Bladder microvascular endothelial cell (primary cell): ENCODE data around the gene TTF2. TPM values are rescaled to one million over a fixed set of nuclear protein-coding genes. Genes with fewer than 3 reads are reported as not detected.

Source experiments
- total RNA-seq: library from RNA; depleted of rRNA; stranded (reverse); fragments of >200 nt; gene quantifications from 2 replicates; pipeline ENCODE4 v1.2.3, GENCODE V29; 2014

TTF2 gene
- 10.8 and 21.2 TPM in 2 replicates for total RNA-seq

GRCh38 chr1:117059678-117060440 lies at the start of gene TTF2:
TTF2 (plus strand) TSS chr1:117060326; CDS start chr1:117060347, 21 bp downstream.

GRCh38 chr1:117121589-117122329 lies 61.6 kb downstream of the TTF2 start, which contains the start of gene TRIM45:
TRIM45 (minus strand) TSS chr1:117121749; CDS start chr1:117121201, 548 bp downstream.

Other genes with a start within 250 kb of the TTF2 start
- gene PTGFRN, start 150.4 kb upstream of the TTF2 start, total RNA-seq: 2.3 and 142 TPM in 2 replicates
- 0.44 TPM in 1 of 2 replicates, not detected in the other for gene CD101, start 58.6 kb upstream of the TTF2 start, total RNA-seq
- gene TRIM45, start 61.4 kb downstream of the TTF2 start, total RNA-seq: 0.65 and 1.3 TPM in 2 replicates
- gene VTCN1, start 150.6 kb downstream of the TTF2 start, total RNA-seq: not detected in 2 replicates